HepG2 (cell line): ENCODE measurements around the gene PAEP. TPM values are rescaled to one million over a fixed set of nuclear protein-coding genes. Genes with fewer than 3 reads are reported as not detected.

Experiments used
- ATAC-seq: fragments of 200-7000 bp; cut with Tn5 transposase; 3 replicates; pipeline ENCODE4 v1.9.1; 2020; ENCODE audit warnings: mild to moderate bottlenecking, moderate library complexity
- BruUV-seq: library from RNA; stranded (reverse); fragments of 400-500 nt; replicated peaks from 2 replicates; lab custom pipeline; 2021; lab: Mats Ljungman, UMichigan
- CTCF ChIA-PET: fragments of 300-600 bp; formaldehyde crosslinking; extraction: SDS; loops from one replicate; lab custom pipeline; 2021; ENCODE audit warnings: low total read pairs, inconsistent platforms, low intra/inter-chr PET ratio; lab: Yijun Ruan, JAX
- POLR2A ChIA-PET: fragments of 350-600 bp; sonication (Branson Sonifier 250); formaldehyde crosslinking; loops from one replicate; lab custom pipeline; 2020; ENCODE audit warnings: antibody characterized with exemption, inconsistent platforms; lab: Yijun Ruan, JAX
- DNase-seq: peaks from one replicate; pipeline ENCODE4 v3.0.0-alpha.2; 2015; ENCODE audit warnings: low spot score
- FAIRE-seq: peaks from 3 replicates; lab custom pipeline; 2011; peaks lifted over from hg19 to GRCh38; lab: Jason Lieb, UNC
- H2AFZ ChIP-seq: one replicate; pipeline ENCODE4 v1.6.1; 2011; ENCODE audit warnings: low read length, inconsistent platforms
- H3K27ac ChIP-seq: fragments of 300-600 bp; 3 replicates; pipeline ENCODE4 v1.8.0; 2011; ENCODE audit warnings: mixed run types, mild to moderate bottlenecking, mixed read lengths, low read length, inconsistent platforms; ENCODE audit not compliant: insufficient read depth; ENCODE audit errors: extremely low read length
- H3K27me3 ChIP-seq, 2 experiments: fragments of 200-600 bp in 1 of 2; 2 replicates in 1 of 2; 3 replicates in 1 of 2; pipeline versions ENCODE4 v1.6.0 to v1.8.0; 2011; ENCODE audit warnings: low read length in 2 of 2, mild to moderate bottlenecking in 2 of 2, moderate library complexity in 2 of 2, inconsistent platforms in 1 of 2; ENCODE audit not compliant: insufficient read depth in 2 of 2, control insufficient read depth in 1 of 2
- H3K36me3 ChIP-seq, 2 experiments: fragments of 200-600 bp in 1 of 2; replicated peaks in 1 of 2; 2 replicates in 1 of 2; 3 replicates in 1 of 2; pipeline versions ENCODE4 v1.5.1 to v1.8.0; 2011; ENCODE audit warnings: low read length in 2 of 2, inconsistent platforms in 1 of 2; ENCODE audit not compliant: insufficient read depth in 2 of 2, control insufficient read depth in 1 of 2
- H3K4me1 ChIP-seq: 2 replicates; pipeline ENCODE4 v1.5.1; 2012; ENCODE audit warnings: low read length, inconsistent platforms; ENCODE audit not compliant: insufficient read depth
- H3K4me2 ChIP-seq: 2 replicates; pipeline ENCODE4 v1.6.0; 2011; ENCODE audit warnings: low read depth, low read length, inconsistent platforms
- H3K4me3 ChIP-seq, 3 experiments: fragments of 200-600 bp in 1 of 3; sonication (generic), shearing (Covaris generic) in 1 of 3; replicated peaks in 1 of 3; 2 replicates each; pipeline ENCODE4 v1.5.1; 2011 to 2016; ENCODE audit warnings: low read length in 3 of 3, inconsistent platforms in 2 of 3, low read depth in 2 of 3, mild to moderate bottlenecking in 2 of 3, control low read depth in 1 of 3, mixed read lengths in 1 of 3; ENCODE audit not compliant: insufficient read depth in 1 of 3
- H3K79me2 ChIP-seq: one replicate; pipeline ENCODE4 v1.6.1; 2011; ENCODE audit warnings: low read length, inconsistent platforms; ENCODE audit not compliant: insufficient read depth
- H3K9ac ChIP-seq: 2 replicates; pipeline ENCODE4 v1.6.0; 2011; ENCODE audit warnings: mild to moderate bottlenecking, low read depth, low read length, inconsistent platforms; ENCODE audit not compliant: insufficient read depth
- H3K9me3 ChIP-seq: 2 replicates; pipeline ENCODE4 v1.5.1; 2012; ENCODE audit warnings: mild to moderate bottlenecking, low read length
- H4K20me1 ChIP-seq: 2 replicates; pipeline ENCODE4 v1.6.0; 2011; ENCODE audit warnings: inconsistent platforms, mild to moderate bottlenecking, low read length, moderate library complexity; ENCODE audit not compliant: insufficient read depth
- ATF6 ChIP-seq: sonication (generic); formaldehyde crosslinking; conservative IDR thresholded peaks from 2 replicates; pipeline ENCODE4 v1.4.0; 2020; ENCODE audit warnings: missing genetic modification reagents
- BCL6 ChIP-seq: IDR thresholded peaks from 2 replicates; pipeline ENCODE4 v1.6.1; 2016; ENCODE audit warnings: missing genetic modification reagents, missing compliant biosample characterization
- GABPB1 ChIP-seq: IDR thresholded peaks from 2 replicates; pipeline ENCODE4 v1.6.1; 2016; ENCODE audit warnings: mild to moderate bottlenecking, missing genetic modification reagents, moderate library complexity, missing compliant biosample characterization
- MYC ChIP-seq: sonication (generic); formaldehyde crosslinking; IDR thresholded peaks from 2 replicates; pipeline ENCODE4 v1.9.0; 2021; ENCODE audit warnings: missing genetic modification reagents, borderline replicate concordance
- PAF1 ChIP-seq: IDR thresholded peaks from 2 replicates; pipeline ENCODE4 v1.6.1; 2016; ENCODE audit warnings: missing genetic modification reagents, missing compliant biosample characterization
- PAXIP1 ChIP-seq: sonication (generic); formaldehyde crosslinking; conservative IDR thresholded peaks from 2 replicates; pipeline ENCODE4 v1.4.0; 2020; ENCODE audit warnings: mild to moderate bottlenecking, missing genetic modification reagents, moderate library complexity
- THAP9 ChIP-seq: sonication (generic); formaldehyde crosslinking; IDR thresholded peaks from 2 replicates; pipeline ENCODE4; 2020; ENCODE audit warnings: missing genetic modification reagents, mild to moderate bottlenecking, borderline replicate concordance
- TRIM22 ChIP-seq: fragments of 450-650 bp; IDR thresholded peaks from 2 replicates; pipeline ENCODE4 v1.6.1; 2017
- ZNF496 ChIP-seq: sonication (generic); formaldehyde crosslinking; IDR thresholded peaks from 2 replicates; pipeline ENCODE4 v1.8.1; 2023; ENCODE audit warnings: mild to moderate bottlenecking, moderate library complexity, missing genetic modification reagents; ENCODE audit not compliant: insufficient replicate concordance
- ZNF607 ChIP-seq: sonication (generic); formaldehyde crosslinking; IDR thresholded peaks from 2 replicates; pipeline ENCODE4 v1.5.1; 2020; ENCODE audit warnings: missing genetic modification reagents, mild to moderate bottlenecking, borderline replicate concordance
- WGBS: methylation state at CpG from one replicate; pipeline ENCODE4 v1.1.6; 2017; ENCODE audit warnings: low lambda C conversion rate; 5-methylcytosine and 5-hydroxymethylcytosine counted together
- in situ Hi-C: cut with HindIII; loops from 2 replicates; pipeline ENCODE4 v1.10.0; 2017; ENCODE audit warnings: low pct_unique_long_range_greater_than_20kb; ENCODE audit not compliant: extremely low pct_ligation_motif_present
- intact Hi-C: fragments of 100-400 bp; cut with micrococcal nuclease; formaldehyde crosslinking; loops from one replicate; pipeline ENCODE4 v1.10.0; 2022; ENCODE audit not compliant: unreplicated experiment
- polyA plus RNA-seq, 8 experiments: library from polyadenylated mRNA; depleted of rRNA in 3 of 8; stranded (reverse) in 7 of 8; unstranded in 1 of 8; fragments of >200 nt; fragmentation: Illumina TruSeq in 4 of 8; extraction: Trizol in 4 of 8; gene quantifications; 2 replicates each; pipeline versions ENCODE4 v1.2.1 to v1.2.3, GENCODE V29; 2011 to 2016; ENCODE audit warnings: low read depth in 4 of 8, missing spikeins in 1 of 8, mixed read lengths in 1 of 8; ENCODE audit not compliant: insufficient read depth in 1 of 8
- total RNA-seq, 5 experiments: library from RNA; depleted of rRNA; stranded (reverse); fragments of >200 nt; fragmentation: Illumina TruSeq; extraction: Trizol; gene quantifications; 2 replicates each; pipeline ENCODE4 v1.2.3, GENCODE V29; 2016; ENCODE audit warnings: low read depth in 1 of 5

The PAEP gene
- total and polyA plus RNA-seq, 2 of the 13 experiments (the other 11 are each of a cell fraction or from before 2014, with no cell fraction given) = 0.75 to 10.8 TPM

- TF ChIP-seq THAP9 = no peak
Observed at GRCh38 chr9:135606885-135607259, 45.3 kb downstream of the PAEP start (continued).

- intact Hi-C loops = no loop called here
- no peak for TF ChIP-seq BCL6 (CRISPR knock-in tag)
- TF ChIP-seq TRIM22 = no peak
- TF ChIP-seq ZNF607 (CRISPR knock-in tag) = no peak
- no peak for TF ChIP-seq GABPB1 (CRISPR knock-in tag)
- TF ChIP-seq PAF1 (CRISPR knock-in tag) = no peak
- no peak for TF ChIP-seq ZNF496
- TF ChIP-seq PAXIP1 (CRISPR knock-in tag) = no peak
- TF ChIP-seq ATF6 (CRISPR knock-in tag) = no peak
- no peak for TF ChIP-seq MYC (CRISPR knock-in tag)
Observed at GRCh38 chr9:135607401-135608293, 46.1 kb downstream of the PAEP start.

More at GRCh38 chr9:135607401-135608293, 46.1 kb downstream of the PAEP start:
- no peaks in the 10 kb centered on the region for H3K79me2 ChIP-seq
- POLR2A ChIA-PET = no interaction called here
- no peak overlapping the region for H3K4me3 ChIP-seq
- FAIRE-seq (no peak), DNase-seq (no peak), ATAC-seq (no peak)
- H3K4me2 ChIP-seq = no peak overlapping the region
- no peak overlapping the region for H3K27ac ChIP-seq
- no peaks in the 10 kb centered on the region for H3K4me1 ChIP-seq
- H3K27me3 ChIP-seq = peaks cover 13 to 39% of the 10 kb centered on the region in 2 experiments; a peak in 4 of 5 replicates
- 15% methylated on average over 11 of the region's 25 CpGs for WGBS
- no TSS peak for BruUV-seq
- in situ Hi-C loops = no loop called here
- CTCF ChIA-PET = no interaction called here
- H3K9ac ChIP-seq = no peak overlapping the region
- no peak overlapping the region for H2AFZ ChIP-seq
- no peaks in the 10 kb centered on the region for H3K9me3 ChIP-seq
- H3K36me3 ChIP-seq = no peaks in the 10 kb centered on the region
- no peaks in the 10 kb centered on the region for H4K20me1 ChIP-seq
